Measurements from ENCODE around the gene AARSD1.
A peak's percentile ranks its signal among the peaks of the same experiment; 100 is the strongest.

- TF ChIP-seq CTCF (conservative IDR thresholded peaks at IDR 0.05 in 1 of 2, IDR thresholded peaks at IDR 0.05 in 1 of 2; ENCODE audit: low read depth in 1 of 2, low read length in 2 of 2): peak; percentile 77 to 79
- no peak for TF ChIP-seq EZH2 (IDR thresholded peaks at IDR 0.05; ENCODE audit: low read length, missing control alignments)
Measured at GRCh38 chr17:42937712-42938596, 26.3 kb downstream of the AARSD1 start.

Measured in fibroblast of lung (primary cell).